HG03520 (cell line): Measurements from ENCODE around the gene RPRD1A.
"Not testable (repeated sequence)": the region's sequence is repeated elsewhere in the genome, so short reads cannot be mapped to it uniquely, and the experiment has no call there.

Experiments used
- ATAC-seq: cut with Tn5 transposase; IDR thresholded peaks from one replicate; pipeline ENCODE4 v1.9.1; 2021; ENCODE audit warnings: mild to moderate bottlenecking, moderate library complexity; ENCODE audit not compliant: unreplicated experiment

RPRD1A gene, protein sequence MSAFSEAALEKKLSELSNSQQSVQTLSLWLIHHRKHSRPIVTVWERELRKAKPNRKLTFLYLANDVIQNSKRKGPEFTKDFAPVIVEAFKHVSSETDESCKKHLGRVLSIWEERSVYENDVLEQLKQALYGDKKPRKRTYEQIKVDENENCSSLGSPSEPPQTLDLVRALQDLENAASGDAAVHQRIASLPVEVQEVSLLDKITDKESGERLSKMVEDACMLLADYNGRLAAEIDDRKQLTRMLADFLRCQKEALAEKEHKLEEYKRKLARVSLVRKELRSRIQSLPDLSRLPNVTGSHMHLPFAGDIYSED

GRCh38 chr18:36067055-36067957 is at the start of gene RPRD1A:
TSS of gene RPRD1A (minus strand) at chr18:36067559. CDS start at chr18:36067404, 155 bp downstream.
- ATAC-seq, result peak; percentile 90

DNA sequence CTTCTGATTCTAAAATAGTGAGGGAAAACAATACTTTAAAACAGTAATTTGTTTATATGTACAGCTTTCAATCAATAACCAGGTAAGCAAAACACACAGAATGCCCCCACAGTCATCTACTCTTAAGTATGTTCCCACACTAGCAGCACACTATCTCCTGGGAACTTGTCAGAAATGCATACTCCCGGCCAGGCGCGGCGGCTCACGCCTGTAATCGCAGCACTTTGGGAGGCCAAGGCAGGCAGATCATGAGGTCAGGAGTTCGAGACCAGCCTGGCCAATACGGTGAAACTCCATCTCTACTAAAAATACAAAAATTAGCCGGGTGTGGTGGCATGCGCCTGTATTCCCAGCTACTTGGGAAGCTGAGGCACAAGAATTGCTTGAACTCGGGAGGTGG is 49.4 kb upstream of the RPRD1A start:
- not testable (repeated sequence) for ATAC-seq

DNA sequence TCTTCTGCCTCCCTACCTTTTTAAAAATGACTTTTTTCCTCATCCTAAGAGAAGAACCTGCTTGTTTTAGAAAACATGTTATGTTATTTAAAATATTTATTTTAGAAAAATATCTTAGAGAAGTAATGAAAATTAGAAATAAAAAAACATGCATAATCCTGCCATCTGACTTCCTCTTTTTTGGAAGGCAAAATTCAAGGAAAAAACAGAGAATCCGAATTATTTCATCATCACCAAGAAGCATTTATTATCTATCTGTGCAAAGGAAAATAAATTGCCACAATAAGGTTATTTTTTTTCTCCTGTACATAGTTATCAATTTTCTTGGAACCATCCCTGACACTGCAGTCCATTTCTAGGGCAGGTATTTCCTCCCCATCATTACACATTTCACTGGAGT is 47.4 kb upstream of the RPRD1A start:
- ATAC-seq, result no peak

DNA sequence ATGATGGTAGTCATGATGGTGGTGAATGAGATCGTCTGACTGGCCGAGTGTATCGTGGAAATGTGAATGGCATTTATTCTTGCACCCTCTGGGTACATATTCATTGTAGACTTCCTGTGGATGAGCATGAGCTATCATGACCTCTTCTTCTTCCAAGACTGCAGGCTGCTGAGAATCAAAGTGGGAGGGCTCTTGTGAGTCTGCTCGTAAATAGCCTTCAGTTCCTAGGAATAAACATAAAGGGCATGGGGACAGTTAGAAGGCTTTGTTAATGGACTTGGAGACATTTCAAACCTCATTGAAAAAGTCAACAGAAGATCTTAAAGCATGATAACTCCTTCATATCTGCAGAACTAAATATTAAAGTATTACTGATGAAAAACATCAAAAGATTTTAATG is 46.9 kb upstream of the RPRD1A start:
- no peak for ATAC-seq

DNA sequence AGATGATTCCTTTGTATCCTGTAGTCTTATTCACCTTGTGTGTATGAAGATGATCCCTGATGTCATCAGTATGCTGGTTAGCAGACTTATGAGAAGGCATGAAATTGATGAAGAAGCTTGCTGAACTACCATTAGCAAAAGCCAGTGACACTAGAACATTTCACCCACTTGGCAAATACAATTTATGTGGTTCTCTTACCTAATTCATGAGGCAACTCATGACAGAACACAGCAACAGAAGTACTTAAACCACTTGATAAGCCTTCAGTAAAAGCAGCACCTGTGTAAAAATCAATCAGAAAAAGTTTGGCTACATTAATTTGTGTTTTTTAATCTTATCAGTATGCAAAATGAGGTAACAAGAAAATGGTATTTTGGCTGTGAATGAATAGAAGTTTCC is 44.9 kb upstream of the RPRD1A start:
- ATAC-seq, result no peak

GRCh38 chr18:36109737-36110136 is 42.4 kb upstream of the RPRD1A start:
- ATAC-seq, result no peak

- no peak for ATAC-seq
Measured at GRCh38 chr18:36108601-36109000, 41.2 kb upstream of the RPRD1A start.

- ATAC-seq, result no peak
Measured at GRCh38 chr18:36108196-36108595, 40.8 kb upstream of the RPRD1A start.

- no peak for ATAC-seq
Measured at GRCh38 chr18:36107477-36107876, 40.1 kb upstream of the RPRD1A start.

GRCh38 chr18:36104749-36105148 is 37.4 kb upstream of the RPRD1A start:
- ATAC-seq, result no peak

GRCh38 chr18:36101943-36102342 is 34.6 kb upstream of the RPRD1A start:
- ATAC-seq, result no peak

- no peak for ATAC-seq
Measured at GRCh38 chr18:36099311-36099710, 32.0 kb upstream of the RPRD1A start.

DNA sequence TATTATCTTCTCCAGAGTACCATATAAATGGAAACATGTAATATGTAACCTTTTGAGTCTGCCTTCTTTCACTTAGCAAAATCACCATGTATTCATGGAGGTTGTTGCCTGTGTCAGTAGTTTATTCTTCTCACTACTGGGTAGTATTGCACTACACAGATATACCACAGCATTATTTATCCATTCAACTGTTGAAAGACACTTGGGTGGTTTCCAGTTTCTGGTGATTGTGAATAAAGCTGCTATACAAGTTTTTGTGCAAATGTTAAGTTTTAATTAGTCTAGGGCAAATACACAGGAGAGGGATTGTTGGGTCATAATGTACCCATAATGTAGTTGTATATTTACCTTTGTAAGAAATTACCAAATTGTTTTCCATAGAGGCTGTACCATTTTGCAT is 29.6 kb upstream of the RPRD1A start:
- ATAC-seq, result no peak

DNA sequence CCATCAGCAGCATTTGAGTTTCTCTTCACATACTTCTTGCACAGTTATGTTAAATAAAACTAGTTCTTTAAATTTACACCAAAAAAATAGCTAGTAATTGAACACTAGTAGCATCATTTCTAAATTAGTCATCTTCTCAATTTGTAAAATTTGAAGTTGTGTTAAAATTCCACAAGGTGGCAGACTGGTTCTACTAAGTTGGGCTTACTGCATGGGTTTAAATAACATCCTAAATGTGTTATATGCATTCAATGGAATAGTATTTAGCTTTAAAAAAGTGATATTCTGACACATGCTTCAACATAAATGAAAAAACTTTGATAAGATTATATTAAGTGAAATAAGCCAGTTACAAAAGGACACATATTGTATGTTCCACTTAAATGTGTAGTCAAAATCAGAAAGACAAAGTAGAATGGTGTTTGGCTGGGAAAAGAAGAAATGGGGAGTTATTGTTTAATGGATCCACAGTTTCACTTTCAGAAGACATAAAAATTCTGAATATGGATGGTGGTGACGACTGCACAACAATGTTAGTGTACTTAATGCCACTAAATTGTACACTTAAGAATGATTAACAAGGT is 28.7 kb upstream of the RPRD1A start:
- no peak for ATAC-seq

DNA sequence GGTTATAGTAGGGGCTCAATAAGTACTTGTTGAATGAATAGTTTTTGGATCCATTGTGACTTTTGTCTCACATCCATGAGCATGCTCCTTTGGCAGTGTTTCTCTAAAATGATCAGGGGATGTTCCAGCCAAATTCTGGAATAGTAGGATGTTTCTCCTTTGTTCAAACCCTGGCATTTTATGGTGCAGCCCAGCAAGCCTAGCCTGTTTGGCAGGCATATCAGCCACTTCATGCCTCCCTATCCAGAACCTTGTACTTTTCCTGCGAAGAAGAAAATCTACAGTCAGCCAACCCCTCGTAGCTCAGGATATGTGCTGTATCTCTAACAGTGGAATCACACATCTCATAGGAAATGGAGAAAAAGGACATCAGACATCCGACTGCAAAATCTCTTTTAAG is 27.1 kb upstream of the RPRD1A start:
- no peak for ATAC-seq

- not testable (repeated sequence) for ATAC-seq
Measured at GRCh38 chr18:36092116-36092515, 24.8 kb upstream of the RPRD1A start.

- no peak for ATAC-seq
Measured at GRCh38 chr18:36089001-36089400, 21.6 kb upstream of the RPRD1A start.

GRCh38 chr18:36088256-36088655 is 20.9 kb upstream of the RPRD1A start:
- no peak for ATAC-seq

DNA sequence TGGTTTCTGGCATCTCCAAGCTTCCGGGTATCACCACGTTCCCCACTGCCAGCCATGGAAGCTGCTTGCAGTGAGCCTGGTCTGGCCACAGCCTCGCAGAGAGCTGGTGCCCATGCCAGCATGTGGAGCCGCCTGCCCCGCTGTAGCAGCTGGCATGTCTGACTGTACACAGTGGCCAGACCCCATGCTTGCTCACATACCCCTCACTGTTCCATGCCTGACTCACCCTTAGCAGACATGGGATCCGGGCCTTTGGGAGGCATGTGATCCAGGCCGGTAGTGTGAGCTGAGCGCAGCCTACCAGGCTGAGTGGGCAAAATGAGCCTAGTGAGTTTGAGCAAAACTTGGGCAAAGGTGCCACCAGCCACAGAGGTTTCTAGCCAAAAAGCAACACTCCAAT is 18.8 kb upstream of the RPRD1A start:
- ATAC-seq, result no peak

DNA sequence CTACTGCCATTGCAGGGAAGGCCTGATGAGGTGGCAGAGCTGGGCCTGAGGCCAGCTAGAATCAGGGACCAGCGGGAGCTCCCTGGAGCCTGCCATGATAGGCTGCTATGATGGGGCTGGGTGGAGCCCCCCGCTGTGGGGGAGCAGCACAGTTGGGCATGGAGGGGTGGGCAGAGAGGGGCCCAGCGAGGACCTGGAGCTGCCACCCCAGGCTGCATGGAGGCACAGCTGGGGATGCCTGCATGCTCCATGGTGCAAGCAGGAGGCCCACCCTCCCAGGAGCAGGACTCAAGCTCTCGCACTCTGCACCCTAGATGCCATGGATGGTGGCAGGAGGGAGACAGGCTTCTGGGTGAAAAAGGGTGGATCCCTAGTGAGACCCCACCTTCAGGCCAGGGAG is 17.8 kb upstream of the RPRD1A start:
- no peak for ATAC-seq

DNA sequence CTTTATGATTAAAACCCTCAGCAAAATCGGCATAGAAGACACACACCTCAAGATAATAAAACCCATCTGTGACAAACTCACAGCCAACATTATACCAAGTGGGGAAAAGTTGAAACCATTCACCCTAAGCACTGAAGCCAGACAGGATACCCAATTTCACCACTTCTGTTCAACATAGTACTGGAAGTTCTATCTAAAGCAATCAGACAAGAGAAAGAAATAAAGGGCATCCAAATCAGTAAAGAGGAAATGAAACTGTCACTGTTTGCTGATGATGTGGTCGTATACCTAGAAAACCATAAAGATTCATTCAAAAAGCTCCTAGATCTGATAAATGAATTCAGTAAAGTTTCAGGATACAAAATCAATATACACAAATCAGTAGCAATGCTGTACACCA is 16.4 kb upstream of the RPRD1A start:
- ATAC-seq, result no peak

- ATAC-seq, result not testable (repeated sequence)
Measured at GRCh38 chr18:36081118-36081517, 13.8 kb upstream of the RPRD1A start.
